Endothelial cell of umbilical vein (primary cell): ENCODE data around the gene TPST1. TPM values are rescaled to one million over a fixed set of nuclear protein-coding genes. Genes with fewer than 3 reads are reported as not detected.

Source experiments
- BruUV-seq: library from RNA; stranded (reverse); fragments of 400-500 nt; replicated peaks from 2 replicates; lab custom pipeline; 2021; lab: Mats Ljungman, UMichigan
- CTCF ChIA-PET: fragments of 300-600, 350-600 bp; sonication (Branson Sonifier 250); formaldehyde crosslinking; loops from one replicate; lab custom pipeline; 2021; ENCODE audit warnings: antibody characterized with exemption, inconsistent platforms; lab: Charles Lee
- POLR2A ChIA-PET: fragments of 300-600, 350-600 bp; sonication (Branson Sonifier 250); formaldehyde crosslinking; loops from one replicate; lab custom pipeline; 2021; ENCODE audit warnings: antibody characterized with exemption, inconsistent platforms; lab: Charles Lee
- DNase-seq: peaks from one replicate; pipeline ENCODE4 v3.0.0-alpha.2; 2011; ENCODE audit warnings: low read depth, low spot score
- FAIRE-seq: peaks from 2 replicates; lab custom pipeline; 2011; peaks lifted over from hg19 to GRCh38; lab: Jason Lieb, UNC
- H2AFZ ChIP-seq: 2 replicates; pipeline ENCODE4 v1.6.0; 2012; ENCODE audit warnings: low read depth, low read length, control low read depth, inconsistent platforms
- H3K27ac ChIP-seq: 2 replicates; pipeline ENCODE4 v1.5.1; 2011; ENCODE audit warnings: low read depth, mild to moderate bottlenecking, control low read depth, low read length, moderate library complexity; ENCODE audit not compliant: insufficient read depth
- H3K27me3 ChIP-seq, 2 experiments: 2 replicates each; pipeline versions ENCODE4 v1.6.0 to v1.6.1; 2011; ENCODE audit warnings: low read length in 2 of 2, mixed read lengths in 1 of 2; ENCODE audit not compliant: control insufficient read depth in 2 of 2, insufficient read depth in 2 of 2
- H3K36me3 ChIP-seq, 2 experiments: 2 replicates in 1 of 2; 3 replicates in 1 of 2; pipeline ENCODE4 v1.5.1; 2011; ENCODE audit warnings: low read length in 2 of 2, mild to moderate bottlenecking in 1 of 2, moderate library complexity in 1 of 2; ENCODE audit not compliant: control insufficient read depth in 2 of 2, insufficient read depth in 2 of 2; ENCODE audit errors: extremely low read depth in 1 of 2
- H3K4me1 ChIP-seq: 3 replicates; pipeline ENCODE4 v1.5.1; 2011; ENCODE audit warnings: mild to moderate bottlenecking, low read length; ENCODE audit not compliant: control insufficient read depth, insufficient read depth; ENCODE audit errors: extremely low read depth
- H3K4me2 ChIP-seq: 2 replicates; pipeline ENCODE4 v1.6.1; 2011; ENCODE audit warnings: low read length, control low read depth, mixed read lengths; ENCODE audit not compliant: insufficient read depth
- H3K4me3 ChIP-seq, 3 experiments: fragments of 200-600 bp in 1 of 3; sonication (generic), shearing (Covaris generic) in 1 of 3; replicated peaks in 1 of 3; 2 replicates each; pipeline ENCODE4 v1.5.1; 2011 to 2016; ENCODE audit warnings: control low read depth in 3 of 3, low read length in 3 of 3, mild to moderate bottlenecking in 2 of 3, inconsistent platforms in 1 of 3, low read depth in 1 of 3, moderate library complexity in 1 of 3; ENCODE audit not compliant: insufficient read depth in 1 of 3
- H3K79me2 ChIP-seq: 2 replicates; pipeline ENCODE4 v1.6.0; 2012; ENCODE audit warnings: low read length, inconsistent platforms; ENCODE audit not compliant: control insufficient read depth, insufficient read depth
- H3K9ac ChIP-seq: replicated peaks from 2 replicates; pipeline ENCODE3; 2011; ENCODE audit warnings: low read length, control low read depth; ENCODE audit not compliant: insufficient read depth; ENCODE audit errors: extremely low read depth
- H3K9me1 ChIP-seq: replicated peaks from 3 replicates; pipeline ENCODE4 v1.6.0; 2011; ENCODE audit warnings: mild to moderate bottlenecking, low read length; ENCODE audit not compliant: control insufficient read depth, insufficient read depth; ENCODE audit errors: extremely low read depth
- H3K9me3 ChIP-seq: replicated peaks from 2 replicates; pipeline ENCODE4 v1.5.1; 2012; ENCODE audit warnings: low read length, inconsistent platforms; ENCODE audit not compliant: control insufficient read depth, insufficient read depth
- H4K20me1 ChIP-seq: replicated peaks from 2 replicates; pipeline ENCODE3; 2011; ENCODE audit warnings: mild to moderate bottlenecking, low read length; ENCODE audit not compliant: control insufficient read depth, insufficient read depth; ENCODE audit errors: extremely low read depth
- EZH2 ChIP-seq: IDR thresholded peaks from 2 replicates; pipeline ENCODE4 v1.6.1; 2012; ENCODE audit warnings: borderline replicate concordance, low read depth, mild to moderate bottlenecking, moderate library complexity, low read length, inconsistent platforms; ENCODE audit not compliant: severe bottlenecking
- FOS ChIP-seq: IDR thresholded peaks from 2 replicates; pipeline ENCODE4 v1.6.1; 2011; ENCODE audit warnings: mild to moderate bottlenecking, low read length, moderate library complexity, borderline replicate concordance; ENCODE audit not compliant: insufficient read depth
- GATA2 ChIP-seq: IDR thresholded peaks from 2 replicates; pipeline ENCODE4 v1.7.0; 2011; ENCODE audit warnings: low read depth, mild to moderate bottlenecking, moderate library complexity, mixed read lengths, low read length; ENCODE audit not compliant: insufficient read length, insufficient read depth
- JUN ChIP-seq: IDR thresholded peaks from 2 replicates; pipeline ENCODE4 v1.6.1; 2011; ENCODE audit warnings: borderline replicate concordance, low read depth; ENCODE audit not compliant: insufficient read length, insufficient read depth
- MYC ChIP-seq: IDR thresholded peaks from one replicate; pipeline ENCODE4 v1.6.1; 2011; ENCODE audit warnings: mild to moderate bottlenecking, low read depth, low read length
- POLR2A ChIP-seq: IDR thresholded peaks from 2 replicates; pipeline ENCODE4 v1.6.1; 2012; ENCODE audit warnings: low read depth, mild to moderate bottlenecking, control low read depth, low read length
- POLR2AphosphoS5 ChIP-seq: IDR thresholded peaks from 2 replicates; pipeline ENCODE4 v1.6.1; 2012; ENCODE audit warnings: low read depth, mild to moderate bottlenecking, control low read depth, low read length, moderate library complexity; ENCODE audit not compliant: insufficient read depth
- dilution Hi-C: fragments of 300-500 bp; cut with MboI; formaldehyde crosslinking; loops from one replicate; pipeline ENCODE4 v1.15.0; 2019; ENCODE audit warnings: low sequenced_read_pairs; ENCODE audit not compliant: extremely low pct_ligation_motif_present
- intact Hi-C: fragments of 100-400 bp; cut with micrococcal nuclease; formaldehyde crosslinking; loops from one replicate; pipeline ENCODE4 v1.10.0; 2022
- polyA plus RNA-seq, 4 experiments: library from polyadenylated mRNA; depleted of rRNA in 3 of 4; stranded (reverse) in 3 of 4; unstranded in 1 of 4; fragments of >200 nt; gene quantifications; 2 replicates each; pipeline versions ENCODE4 v1.2.1 to v1.2.3, GENCODE V29; 2011 to 2012; ENCODE audit warnings: missing spikeins in 1 of 4
- total RNA-seq: library from RNA; stranded (reverse); gene quantifications from 2 replicates; pipeline ENCODE4 v1.2.3, GENCODE V29; 2021
- TF ChIP-seq, protein P1 (sequence below), 2 donors: IDR thresholded peaks; 1 replicate in 1 of 2; 2 replicates in 1 of 2; pipeline ENCODE4 v1.5.1; 2011; ENCODE audit warnings: low read length in 2 of 2, mild to moderate bottlenecking in 2 of 2, moderate library complexity in 2 of 2, control low read depth in 1 of 2, inconsistent platforms in 1 of 2, low read depth in 1 of 2; ENCODE audit not compliant: insufficient read depth in 1 of 2; ENCODE audit errors: extremely low read depth in 1 of 2
- TF ChIP-seq, protein P2 (sequence below): IDR thresholded peaks from 2 replicates; pipeline ENCODE4 v1.6.1; 2011; ENCODE audit not compliant: insufficient read depth, insufficient read length

TPST1 gene
- total and polyA plus RNA-seq, 2 donors (not counting 3 experiments of a cell fraction or from before 2014, with no cell fraction given): 18.7 to 21.0 TPM

DNA sequence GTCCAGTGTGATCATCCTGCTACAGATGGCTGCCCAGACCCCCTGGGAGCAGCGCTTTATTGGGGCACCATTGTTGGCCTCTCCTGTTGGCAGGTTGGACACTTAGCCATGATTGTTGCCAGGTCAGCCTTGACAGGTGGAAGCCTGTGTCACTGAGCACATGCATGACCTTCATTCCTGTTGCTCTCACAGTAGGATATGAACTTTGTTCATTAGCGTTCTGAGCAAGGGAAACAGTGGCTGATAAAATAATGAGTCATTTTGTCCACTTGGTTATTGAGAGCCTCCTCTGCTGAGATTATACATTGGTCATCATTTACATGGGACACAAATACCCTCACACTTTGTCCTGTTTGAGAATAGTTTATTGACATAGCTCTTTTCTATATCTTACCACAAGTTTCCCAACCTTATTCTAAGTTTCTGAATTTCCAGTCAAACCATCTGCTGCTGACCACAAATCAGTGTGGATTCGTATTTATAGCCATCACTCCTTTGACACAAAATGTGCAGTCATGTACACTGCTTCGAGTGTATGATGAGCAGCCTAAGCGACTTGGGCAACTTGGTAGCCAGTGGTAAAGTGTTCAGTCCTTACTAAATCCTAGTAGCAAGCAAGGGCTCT is 102.6 kb downstream of the TPST1 start:
- Histone ChIP-seq H3K9ac (peak overlapping the region; percentile 27), H3K9me1 (no peaks in the 10 kb centered on the region), H3K4me1 (peaks cover 49% of the 10 kb centered on the region), H3K4me2 (peak overlapping the region; percentile 33), H3K27me3 (no peaks in the 10 kb centered on the region), H3K79me2 (no peaks in the 10 kb centered on the region), H3K4me3 (no peak overlapping the region), H3K36me3 (no peaks in the 10 kb centered on the region), H2AFZ (no peak overlapping the region), H3K9me3 (no peaks in the 10 kb centered on the region), H4K20me1 (no peaks in the 10 kb centered on the region), H3K27ac (peak overlapping the region; percentile 86)
- POLR2A ChIA-PET: no interaction called here
- peak; percentile 96 for DNase-seq
- FAIRE-seq: peak; percentile 85
- dilution Hi-C loops (no loop called here), intact Hi-C loops (no loop called here)
- TSS peak; percentile 55 for BruUV-seq
- peak; percentile 79 for TF ChIP-seq MYC
- peak; percentile 90 for TF ChIP-seq FOS
- TF ChIP-seq EZH2: no peak
- TF ChIP-seq JUN: peak; percentile 91
- TF ChIP-seq, protein P1, sequence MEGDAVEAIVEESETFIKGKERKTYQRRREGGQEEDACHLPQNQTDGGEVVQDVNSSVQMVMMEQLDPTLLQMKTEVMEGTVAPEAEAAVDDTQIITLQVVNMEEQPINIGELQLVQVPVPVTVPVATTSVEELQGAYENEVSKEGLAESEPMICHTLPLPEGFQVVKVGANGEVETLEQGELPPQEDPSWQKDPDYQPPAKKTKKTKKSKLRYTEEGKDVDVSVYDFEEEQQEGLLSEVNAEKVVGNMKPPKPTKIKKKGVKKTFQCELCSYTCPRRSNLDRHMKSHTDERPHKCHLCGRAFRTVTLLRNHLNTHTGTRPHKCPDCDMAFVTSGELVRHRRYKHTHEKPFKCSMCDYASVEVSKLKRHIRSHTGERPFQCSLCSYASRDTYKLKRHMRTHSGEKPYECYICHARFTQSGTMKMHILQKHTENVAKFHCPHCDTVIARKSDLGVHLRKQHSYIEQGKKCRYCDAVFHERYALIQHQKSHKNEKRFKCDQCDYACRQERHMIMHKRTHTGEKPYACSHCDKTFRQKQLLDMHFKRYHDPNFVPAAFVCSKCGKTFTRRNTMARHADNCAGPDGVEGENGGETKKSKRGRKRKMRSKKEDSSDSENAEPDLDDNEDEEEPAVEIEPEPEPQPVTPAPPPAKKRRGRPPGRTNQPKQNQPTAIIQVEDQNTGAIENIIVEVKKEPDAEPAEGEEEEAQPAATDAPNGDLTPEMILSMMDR (IDR thresholded peaks at IDR 0.05; ENCODE audit: extremely low read depth in 1 of 2, insufficient read depth in 1 of 2, low read depth in 1 of 2, low read length in 2 of 2): no peak
- TF ChIP-seq GATA2: peak; percentile 84
- TF ChIP-seq POLR2A: no peak
- TF ChIP-seq POLR2AphosphoS5: peak; percentile 79
- TF ChIP-seq, protein P2, sequence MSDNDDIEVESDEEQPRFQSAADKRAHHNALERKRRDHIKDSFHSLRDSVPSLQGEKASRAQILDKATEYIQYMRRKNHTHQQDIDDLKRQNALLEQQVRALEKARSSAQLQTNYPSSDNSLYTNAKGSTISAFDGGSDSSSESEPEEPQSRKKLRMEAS: no peak
- CTCF ChIA-PET: interaction anchor here (0.7 to 2.0 kb wide), 5 partner anchors 43 to 112 kb away, joined by 3 to 4 read pairs (median 4); partner anchors contain the start of gene TPST1
